AG10803 (cell line): ENCODE results near the gene FCHSD2.
A peak's percentile ranks its signal among the peaks of the same experiment; 100 is the strongest.
"Not testable (repeated sequence)": the region's sequence is repeated elsewhere in the genome, so short reads cannot be mapped to it uniquely, and the experiment has no call there.

ENCODE experiments used
- DNase-seq: peaks from one replicate; pipeline ENCODE4 v3.0.0; 2010; ENCODE audit warnings: low read depth
- H3K4me3 ChIP-seq: 2 replicates; pipeline ENCODE4 v1.5.1; 2011; ENCODE audit warnings: mild to moderate bottlenecking, low read length, control low read depth
- TF ChIP-seq, protein P1 (sequence below): conservative IDR thresholded peaks from 2 replicates; pipeline ENCODE4 v1.5.1; 2011; ENCODE audit warnings: mild to moderate bottlenecking, low read length, control low read depth, inconsistent platforms

The FCHSD2 gene

DNA sequence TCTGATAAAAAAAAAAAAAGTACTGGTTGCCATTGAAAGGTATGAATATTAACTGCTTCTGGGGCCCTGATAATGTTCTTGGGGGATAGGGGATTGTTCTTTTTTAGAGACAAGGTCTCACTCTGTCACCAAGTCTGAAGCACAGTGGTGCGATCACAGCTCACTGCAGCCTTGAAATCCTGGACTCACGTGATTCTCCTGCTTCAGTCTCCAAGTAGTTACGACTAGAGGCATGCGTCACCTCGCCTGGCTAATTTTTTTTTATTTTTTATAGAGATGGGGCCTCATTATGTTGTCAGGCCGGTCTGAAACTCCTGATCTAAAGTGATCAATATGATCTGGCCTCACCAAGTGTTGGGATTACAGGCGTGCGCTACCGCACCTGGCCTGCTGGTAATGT is 63.5 kb downstream of the FCHSD2 start:
- DNase-seq, result no peak
- H3K4me3 ChIP-seq, result no peak overlapping the region
- TF ChIP-seq, protein P1, sequence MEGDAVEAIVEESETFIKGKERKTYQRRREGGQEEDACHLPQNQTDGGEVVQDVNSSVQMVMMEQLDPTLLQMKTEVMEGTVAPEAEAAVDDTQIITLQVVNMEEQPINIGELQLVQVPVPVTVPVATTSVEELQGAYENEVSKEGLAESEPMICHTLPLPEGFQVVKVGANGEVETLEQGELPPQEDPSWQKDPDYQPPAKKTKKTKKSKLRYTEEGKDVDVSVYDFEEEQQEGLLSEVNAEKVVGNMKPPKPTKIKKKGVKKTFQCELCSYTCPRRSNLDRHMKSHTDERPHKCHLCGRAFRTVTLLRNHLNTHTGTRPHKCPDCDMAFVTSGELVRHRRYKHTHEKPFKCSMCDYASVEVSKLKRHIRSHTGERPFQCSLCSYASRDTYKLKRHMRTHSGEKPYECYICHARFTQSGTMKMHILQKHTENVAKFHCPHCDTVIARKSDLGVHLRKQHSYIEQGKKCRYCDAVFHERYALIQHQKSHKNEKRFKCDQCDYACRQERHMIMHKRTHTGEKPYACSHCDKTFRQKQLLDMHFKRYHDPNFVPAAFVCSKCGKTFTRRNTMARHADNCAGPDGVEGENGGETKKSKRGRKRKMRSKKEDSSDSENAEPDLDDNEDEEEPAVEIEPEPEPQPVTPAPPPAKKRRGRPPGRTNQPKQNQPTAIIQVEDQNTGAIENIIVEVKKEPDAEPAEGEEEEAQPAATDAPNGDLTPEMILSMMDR, result no peak

DNA sequence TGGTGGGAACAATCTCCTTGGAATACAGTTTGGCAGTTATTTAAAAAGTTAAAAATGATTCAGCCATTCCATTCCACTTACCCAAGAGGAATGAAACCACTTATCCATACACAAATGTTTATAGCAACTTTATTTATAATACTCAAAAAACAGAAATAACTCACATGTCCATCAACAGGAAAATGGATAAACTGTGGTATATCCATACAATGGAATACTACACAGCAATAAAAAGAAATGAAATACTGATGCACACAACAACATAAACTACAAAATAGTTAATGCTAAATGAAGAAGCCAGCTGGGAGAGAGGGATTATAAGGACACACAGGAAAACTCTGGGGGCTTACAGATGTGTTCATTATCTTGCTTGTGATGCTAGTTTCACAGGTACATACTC is 64.7 kb downstream of the FCHSD2 start:
- no peak overlapping the region for H3K4me3 ChIP-seq
- no peak for DNase-seq
- TF ChIP-seq, protein P1, result no peak

GRCh38 chr11:73074319-73074718 is 67.8 kb downstream of the FCHSD2 start:
- TF ChIP-seq, protein P1, result no peak

DNA sequence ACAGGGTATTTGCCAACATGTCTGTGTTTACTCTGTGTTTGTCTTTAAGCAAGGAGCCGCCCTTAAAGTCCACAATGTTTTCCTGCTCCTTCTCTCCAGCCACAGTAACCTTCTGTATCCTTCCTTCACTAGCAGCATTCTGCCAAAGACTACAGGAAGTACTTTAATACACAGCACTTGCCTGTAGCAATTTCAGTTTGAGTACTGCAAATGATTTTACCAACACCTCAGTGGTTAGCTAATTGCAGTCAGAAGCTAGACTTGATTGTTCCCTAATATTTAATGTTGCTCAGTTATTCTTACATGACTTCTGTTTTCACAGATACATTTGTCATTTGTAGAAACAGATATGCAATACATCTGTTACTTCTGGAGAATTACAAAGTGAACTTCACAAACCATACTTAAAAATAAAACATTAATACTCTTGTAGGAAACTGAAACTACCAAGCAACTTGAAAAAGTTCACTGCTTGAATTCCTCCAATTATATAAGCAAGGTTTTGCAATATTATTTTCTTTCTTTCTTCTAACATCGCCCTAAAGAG is 69.1 kb downstream of the FCHSD2 start:
- peak; percentile 34 for DNase-seq
- no peak overlapping the region for H3K4me3 ChIP-seq
- TF ChIP-seq, protein P1, result no peak

More at GRCh38 chr11:73074319-73074718, 67.8 kb downstream of the FCHSD2 start:
- DNase-seq, result no peak
- no peak overlapping the region for H3K4me3 ChIP-seq

DNA sequence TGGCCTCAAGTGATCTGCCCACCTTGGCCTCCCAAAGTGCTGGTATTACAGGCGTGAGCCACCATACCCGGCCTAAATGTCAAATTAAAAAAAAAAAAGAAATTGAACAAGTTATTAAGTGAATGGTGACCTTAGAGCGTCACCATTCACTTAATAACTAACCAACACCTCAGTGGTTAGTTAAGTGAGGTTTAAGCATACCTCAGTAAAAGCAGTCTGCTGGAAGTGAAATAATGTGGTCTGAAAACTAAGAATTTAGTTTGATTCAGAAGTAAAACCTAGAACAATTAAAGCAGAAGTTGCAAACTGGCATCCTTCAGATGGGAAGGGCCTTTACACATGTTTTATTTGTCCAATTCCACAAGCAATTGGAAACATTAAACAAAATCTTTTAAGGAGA is 71.5 kb downstream of the FCHSD2 start:
- no peak for DNase-seq
- TF ChIP-seq, protein P1, result no peak
- H3K4me3 ChIP-seq, result no peak overlapping the region

DNA sequence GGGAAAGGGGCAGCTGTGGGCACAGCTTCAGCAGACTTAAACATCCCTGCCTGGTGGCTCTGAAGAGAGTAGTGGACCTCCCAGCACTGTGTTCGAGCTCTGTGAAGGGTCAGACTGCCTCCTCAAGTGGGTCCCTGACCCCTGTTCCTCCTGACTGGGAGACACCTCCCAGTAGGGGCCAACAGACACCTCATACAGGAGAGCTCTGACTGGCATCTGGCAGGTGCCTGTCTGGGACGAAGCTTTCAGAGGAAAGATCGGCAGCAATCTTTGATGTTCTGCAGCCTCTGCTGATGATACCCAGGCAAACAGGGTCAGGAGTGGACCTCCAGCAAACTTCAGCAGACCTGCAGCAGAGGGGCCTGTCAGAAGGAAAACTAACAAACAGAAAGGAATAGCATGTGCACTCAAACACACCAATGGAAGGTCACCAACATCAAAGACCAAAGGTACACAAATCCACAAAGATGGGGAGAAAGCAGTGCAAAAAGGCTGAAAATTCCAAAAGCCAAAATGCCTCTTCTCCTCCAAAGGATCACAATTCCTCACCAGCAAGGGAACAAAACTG is 80.2 kb downstream of the FCHSD2 start:
- H3K4me3 ChIP-seq, DNase-seq: not testable (repeated sequence)

- DNase-seq, H3K4me3 ChIP-seq: not testable (repeated sequence)
Observed at GRCh38 chr11:73061434-73061833, 80.7 kb downstream of the FCHSD2 start.

DNA sequence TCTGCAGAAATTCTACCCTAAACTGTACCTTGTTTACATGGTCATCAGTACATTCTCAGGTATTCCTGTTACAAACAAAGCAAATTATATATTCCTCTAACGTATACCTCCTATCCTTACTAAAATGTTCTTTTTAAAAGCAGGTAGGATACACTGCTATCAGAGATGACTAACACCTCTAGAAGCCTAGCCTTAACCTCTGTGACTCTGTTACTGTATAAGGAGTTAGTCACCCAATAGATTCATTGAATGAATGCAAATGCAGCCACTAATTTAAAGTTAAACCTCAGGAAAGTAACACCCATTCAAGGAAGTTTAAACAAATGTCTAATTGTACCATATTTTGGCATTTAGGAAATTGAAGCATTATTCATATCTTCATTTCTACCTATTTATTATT is 82.2 kb downstream of the FCHSD2 start:
- TF ChIP-seq, protein P1, result no peak
- no peak for DNase-seq

More for the DNA sequence above, 82.2 kb downstream of the FCHSD2 start:
- no peak overlapping the region for H3K4me3 ChIP-seq
